ENCODE measurements around the gene CDNF.
"Not testable (repeated sequence)": the region's sequence is repeated elsewhere in the genome, so short reads cannot be mapped to it uniquely, and the experiment has no call there.

CDNF gene

GRCh38 chr10:14820775-14821154 lies 17.1 kb downstream of the CDNF start:
- H3K36me3 ChIP-seq (ENCODE audit: insufficient read depth, low read length) = no peaks in the 10 kb centered on the region
- H3K79me2 ChIP-seq (ENCODE audit: insufficient read depth, low read length) = no peaks in the 10 kb centered on the region
- no peak for TF ChIP-seq EZH2 (IDR thresholded peaks at IDR 0.05; ENCODE audit: borderline replicate concordance, low read depth, low read length, severe bottlenecking)
- TF ChIP-seq, protein P1, sequence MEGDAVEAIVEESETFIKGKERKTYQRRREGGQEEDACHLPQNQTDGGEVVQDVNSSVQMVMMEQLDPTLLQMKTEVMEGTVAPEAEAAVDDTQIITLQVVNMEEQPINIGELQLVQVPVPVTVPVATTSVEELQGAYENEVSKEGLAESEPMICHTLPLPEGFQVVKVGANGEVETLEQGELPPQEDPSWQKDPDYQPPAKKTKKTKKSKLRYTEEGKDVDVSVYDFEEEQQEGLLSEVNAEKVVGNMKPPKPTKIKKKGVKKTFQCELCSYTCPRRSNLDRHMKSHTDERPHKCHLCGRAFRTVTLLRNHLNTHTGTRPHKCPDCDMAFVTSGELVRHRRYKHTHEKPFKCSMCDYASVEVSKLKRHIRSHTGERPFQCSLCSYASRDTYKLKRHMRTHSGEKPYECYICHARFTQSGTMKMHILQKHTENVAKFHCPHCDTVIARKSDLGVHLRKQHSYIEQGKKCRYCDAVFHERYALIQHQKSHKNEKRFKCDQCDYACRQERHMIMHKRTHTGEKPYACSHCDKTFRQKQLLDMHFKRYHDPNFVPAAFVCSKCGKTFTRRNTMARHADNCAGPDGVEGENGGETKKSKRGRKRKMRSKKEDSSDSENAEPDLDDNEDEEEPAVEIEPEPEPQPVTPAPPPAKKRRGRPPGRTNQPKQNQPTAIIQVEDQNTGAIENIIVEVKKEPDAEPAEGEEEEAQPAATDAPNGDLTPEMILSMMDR (IDR thresholded peaks at IDR 0.05; ENCODE audit: borderline replicate concordance, extremely low read depth, low read length, poor library complexity, severe bottlenecking) = no peak
- H3K9ac ChIP-seq (ENCODE audit: low read depth, low read length) = no peak overlapping the region
- no peak overlapping the region for H3K4me2 ChIP-seq (ENCODE audit: insufficient read depth, low read length)
- H3K9me3 ChIP-seq (ENCODE audit: insufficient read depth, low read length, severe bottlenecking) = no peaks in the 10 kb centered on the region
- H3K4me3 ChIP-seq (ENCODE audit: low read depth in 1 of 2, low read length in 2 of 2) = no peak overlapping the region
- ATAC-seq (ENCODE audit: insufficient read depth, low read depth) (no peak), DNase-seq (no peak)
- H4K20me1 ChIP-seq (ENCODE audit: insufficient read depth, low read length) = no peaks in the 10 kb centered on the region
- no peak overlapping the region for H2AFZ ChIP-seq (ENCODE audit: low read depth, low read length)
- H3K4me1 ChIP-seq (ENCODE audit: insufficient read depth, low read length) = no peaks in the 10 kb centered on the region
- H3K27ac ChIP-seq (ENCODE audit: low read length) = no peak overlapping the region
- H3K27me3 ChIP-seq (ENCODE audit: insufficient read depth, low read length, poor library complexity) = no peaks in the 10 kb centered on the region

DNA sequence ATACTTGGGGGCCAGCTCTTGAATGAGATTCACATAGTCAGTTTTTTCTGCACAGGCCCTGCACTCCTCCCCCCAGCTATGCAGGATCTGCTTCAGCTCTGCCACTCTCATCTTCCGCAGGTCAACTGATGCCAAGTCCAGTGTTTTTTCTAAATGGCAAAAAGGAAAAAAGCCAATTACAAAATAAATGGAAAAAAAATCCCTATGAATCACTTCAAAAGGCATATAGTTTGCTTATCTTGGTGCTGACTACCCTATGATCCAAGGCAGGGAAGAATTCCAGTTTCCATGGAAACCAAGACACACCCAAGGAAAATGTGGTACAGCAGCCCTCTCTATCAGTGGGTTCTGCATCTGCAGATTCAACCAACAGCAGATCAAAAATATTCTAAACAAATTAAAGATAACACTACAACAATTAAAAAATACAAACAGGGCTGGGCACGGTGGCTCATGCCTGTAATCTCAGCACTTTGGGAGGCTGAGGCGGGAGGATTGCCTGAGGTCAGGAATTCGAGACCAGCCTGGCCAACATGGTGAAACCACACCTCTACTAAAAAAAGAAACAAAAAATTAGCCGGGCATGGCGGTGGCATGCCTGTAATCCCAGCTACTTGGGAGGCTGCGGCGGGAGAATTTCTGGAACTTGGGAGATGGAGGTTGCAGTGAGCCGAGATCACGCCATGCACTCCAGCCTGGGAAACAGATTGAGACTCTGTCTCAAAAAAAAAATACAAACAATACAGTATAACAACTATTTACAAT lies 17.6 kb downstream of the CDNF start:
- no peak for ATAC-seq (ENCODE audit: insufficient read depth, low read depth)
- no peaks in the 10 kb centered on the region for H4K20me1 ChIP-seq (ENCODE audit: insufficient read depth, low read length)
- H3K9ac ChIP-seq (ENCODE audit: low read depth, low read length) = no peak overlapping the region
- no peak overlapping the region for H2AFZ ChIP-seq (ENCODE audit: low read depth, low read length)
- H3K79me2 ChIP-seq (ENCODE audit: insufficient read depth, low read length) = no peaks in the 10 kb centered on the region
- no peaks in the 10 kb centered on the region for H3K9me3 ChIP-seq (ENCODE audit: insufficient read depth, low read length, severe bottlenecking)
- H3K36me3 ChIP-seq (ENCODE audit: insufficient read depth, low read length) = no peaks in the 10 kb centered on the region
- no peaks in the 10 kb centered on the region for H3K4me1 ChIP-seq (ENCODE audit: insufficient read depth, low read length)
- H3K27me3 ChIP-seq (ENCODE audit: insufficient read depth, low read length, poor library complexity) = no peaks in the 10 kb centered on the region
- no peak for DNase-seq
- no peak overlapping the region for H3K4me2 ChIP-seq (ENCODE audit: insufficient read depth, low read length)
- no peak overlapping the region for H3K4me3 ChIP-seq (ENCODE audit: low read depth in 1 of 2, low read length in 2 of 2)
- TF ChIP-seq, protein P1 (IDR thresholded peaks at IDR 0.05; ENCODE audit: borderline replicate concordance, extremely low read depth, low read length, poor library complexity, severe bottlenecking) = no peak
- TF ChIP-seq EZH2 (IDR thresholded peaks at IDR 0.05; ENCODE audit: borderline replicate concordance, low read depth, low read length, severe bottlenecking) = no peak
- H3K27ac ChIP-seq (ENCODE audit: low read length) = no peak overlapping the region

DNA sequence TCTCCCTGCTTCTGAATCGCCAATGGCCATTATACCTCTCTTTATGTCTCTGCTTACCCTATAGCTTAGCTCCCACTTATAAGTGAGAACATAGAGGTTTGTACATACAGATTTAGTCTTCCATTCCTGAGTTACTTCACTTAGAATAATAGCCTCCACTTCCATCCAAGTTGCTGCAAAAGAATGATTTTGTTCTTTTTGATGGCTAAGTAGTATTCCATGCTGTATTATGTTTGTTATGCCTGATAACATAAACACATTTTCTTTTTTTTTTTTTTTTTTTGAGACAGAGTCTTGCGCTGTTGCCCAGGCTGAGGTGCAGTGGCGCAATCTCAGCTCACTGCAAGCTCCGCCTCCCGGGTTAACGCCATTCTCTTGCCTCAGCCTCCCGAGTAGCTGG lies 21.1 kb downstream of the CDNF start:
- H3K4me1 ChIP-seq (ENCODE audit: insufficient read depth, low read length); H3K36me3 ChIP-seq (ENCODE audit: insufficient read depth, low read length); H3K4me3 ChIP-seq (ENCODE audit: low read depth in 1 of 2, low read length in 2 of 2); H2AFZ ChIP-seq (ENCODE audit: low read depth, low read length); H3K27ac ChIP-seq (ENCODE audit: low read length); DNase-seq; ATAC-seq (ENCODE audit: insufficient read depth, low read depth); H3K27me3 ChIP-seq (ENCODE audit: insufficient read depth, low read length, poor library complexity); H3K79me2 ChIP-seq (ENCODE audit: insufficient read depth, low read length); H4K20me1 ChIP-seq (ENCODE audit: insufficient read depth, low read length); H3K4me2 ChIP-seq (ENCODE audit: insufficient read depth, low read length); H3K9ac ChIP-seq (ENCODE audit: low read depth, low read length); H3K9me3 ChIP-seq (ENCODE audit: insufficient read depth, low read length, severe bottlenecking): not testable (repeated sequence)

GRCh38 chr10:14815681-14816080 lies 22.2 kb downstream of the CDNF start:
- no peak overlapping the region for H3K4me2 ChIP-seq (ENCODE audit: insufficient read depth, low read length)
- no peak overlapping the region for H2AFZ ChIP-seq (ENCODE audit: low read depth, low read length)
- H3K27ac ChIP-seq (ENCODE audit: low read length) = no peak overlapping the region
- no peak overlapping the region for H3K4me3 ChIP-seq (ENCODE audit: low read depth in 1 of 2, low read length in 2 of 2)
- no peaks in the 10 kb centered on the region for H3K36me3 ChIP-seq (ENCODE audit: insufficient read depth, low read length)
- no peaks in the 10 kb centered on the region for H4K20me1 ChIP-seq (ENCODE audit: insufficient read depth, low read length)
- no peaks in the 10 kb centered on the region for H3K79me2 ChIP-seq (ENCODE audit: insufficient read depth, low read length)
- no peaks in the 10 kb centered on the region for H3K27me3 ChIP-seq (ENCODE audit: insufficient read depth, low read length, poor library complexity)
- no peaks in the 10 kb centered on the region for H3K4me1 ChIP-seq (ENCODE audit: insufficient read depth, low read length)
- no peak for DNase-seq
- no peaks in the 10 kb centered on the region for H3K9me3 ChIP-seq (ENCODE audit: insufficient read depth, low read length, severe bottlenecking)
- H3K9ac ChIP-seq (ENCODE audit: low read depth, low read length) = no peak overlapping the region
- no peak for TF ChIP-seq EZH2 (IDR thresholded peaks at IDR 0.05; ENCODE audit: borderline replicate concordance, low read depth, low read length, severe bottlenecking)
- TF ChIP-seq, protein P1 (IDR thresholded peaks at IDR 0.05; ENCODE audit: borderline replicate concordance, extremely low read depth, low read length, poor library complexity, severe bottlenecking) = no peak
- ATAC-seq (ENCODE audit: insufficient read depth, low read depth) = no peak
